ENCODE measurements around the gene CAPNS2.

DNA sequence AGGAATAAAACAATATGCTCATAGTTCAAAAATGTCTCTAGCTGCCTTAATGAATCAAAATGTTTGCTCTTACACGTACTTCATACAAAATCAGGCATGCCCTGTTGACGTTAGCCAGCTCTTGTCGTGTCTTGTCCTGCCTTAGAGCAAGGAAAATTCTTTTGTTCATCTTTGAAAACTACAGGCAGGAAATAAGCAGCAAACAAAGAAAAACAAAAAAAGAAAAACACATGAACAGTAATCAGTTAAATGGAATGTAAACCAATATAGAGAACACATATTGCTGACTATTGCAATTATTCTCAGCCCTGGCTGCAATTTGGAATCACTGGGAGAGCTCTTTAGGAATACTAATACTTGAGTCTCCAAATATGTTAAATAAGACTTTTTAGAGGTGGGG lies 1.7 kb downstream of the CAPNS2 start:
- TF ChIP-seq POLR2A (IDR thresholded peaks at IDR 0.05; ENCODE audit: borderline replicate concordance, extremely low read depth, insufficient read depth, insufficient read length): no peak
- no peak for TF ChIP-seq SIN3A (IDR thresholded peaks at IDR 0.05; ENCODE audit: low read depth)
- no peak for TF ChIP-seq CTCF (IDR thresholded peaks at IDR 0.05 in 2 of 3, conservative IDR thresholded peaks at IDR 0.05 in 1 of 3; ENCODE audit: borderline replicate concordance in 1 of 3, insufficient read depth in 1 of 3, low read depth in 2 of 3, low read length in 2 of 3)
- TF ChIP-seq, protein P1, sequence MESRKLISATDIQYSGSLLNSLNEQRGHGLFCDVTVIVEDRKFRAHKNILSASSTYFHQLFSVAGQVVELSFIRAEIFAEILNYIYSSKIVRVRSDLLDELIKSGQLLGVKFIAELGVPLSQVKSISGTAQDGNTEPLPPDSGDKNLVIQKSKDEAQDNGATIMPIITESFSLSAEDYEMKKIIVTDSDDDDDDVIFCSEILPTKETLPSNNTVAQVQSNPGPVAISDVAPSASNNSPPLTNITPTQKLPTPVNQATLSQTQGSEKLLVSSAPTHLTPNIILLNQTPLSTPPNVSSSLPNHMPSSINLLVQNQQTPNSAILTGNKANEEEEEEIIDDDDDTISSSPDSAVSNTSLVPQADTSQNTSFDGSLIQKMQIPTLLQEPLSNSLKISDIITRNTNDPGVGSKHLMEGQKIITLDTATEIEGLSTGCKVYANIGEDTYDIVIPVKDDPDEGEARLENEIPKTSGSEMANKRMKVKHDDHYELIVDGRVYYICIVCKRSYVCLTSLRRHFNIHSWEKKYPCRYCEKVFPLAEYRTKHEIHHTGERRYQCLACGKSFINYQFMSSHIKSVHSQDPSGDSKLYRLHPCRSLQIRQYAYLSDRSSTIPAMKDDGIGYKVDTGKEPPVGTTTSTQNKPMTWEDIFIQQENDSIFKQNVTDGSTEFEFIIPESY (IDR thresholded peaks at IDR 0.05; ENCODE audit: extremely low read depth, insufficient replicate concordance, low read length): no peak
- TF ChIP-seq, protein P2, sequence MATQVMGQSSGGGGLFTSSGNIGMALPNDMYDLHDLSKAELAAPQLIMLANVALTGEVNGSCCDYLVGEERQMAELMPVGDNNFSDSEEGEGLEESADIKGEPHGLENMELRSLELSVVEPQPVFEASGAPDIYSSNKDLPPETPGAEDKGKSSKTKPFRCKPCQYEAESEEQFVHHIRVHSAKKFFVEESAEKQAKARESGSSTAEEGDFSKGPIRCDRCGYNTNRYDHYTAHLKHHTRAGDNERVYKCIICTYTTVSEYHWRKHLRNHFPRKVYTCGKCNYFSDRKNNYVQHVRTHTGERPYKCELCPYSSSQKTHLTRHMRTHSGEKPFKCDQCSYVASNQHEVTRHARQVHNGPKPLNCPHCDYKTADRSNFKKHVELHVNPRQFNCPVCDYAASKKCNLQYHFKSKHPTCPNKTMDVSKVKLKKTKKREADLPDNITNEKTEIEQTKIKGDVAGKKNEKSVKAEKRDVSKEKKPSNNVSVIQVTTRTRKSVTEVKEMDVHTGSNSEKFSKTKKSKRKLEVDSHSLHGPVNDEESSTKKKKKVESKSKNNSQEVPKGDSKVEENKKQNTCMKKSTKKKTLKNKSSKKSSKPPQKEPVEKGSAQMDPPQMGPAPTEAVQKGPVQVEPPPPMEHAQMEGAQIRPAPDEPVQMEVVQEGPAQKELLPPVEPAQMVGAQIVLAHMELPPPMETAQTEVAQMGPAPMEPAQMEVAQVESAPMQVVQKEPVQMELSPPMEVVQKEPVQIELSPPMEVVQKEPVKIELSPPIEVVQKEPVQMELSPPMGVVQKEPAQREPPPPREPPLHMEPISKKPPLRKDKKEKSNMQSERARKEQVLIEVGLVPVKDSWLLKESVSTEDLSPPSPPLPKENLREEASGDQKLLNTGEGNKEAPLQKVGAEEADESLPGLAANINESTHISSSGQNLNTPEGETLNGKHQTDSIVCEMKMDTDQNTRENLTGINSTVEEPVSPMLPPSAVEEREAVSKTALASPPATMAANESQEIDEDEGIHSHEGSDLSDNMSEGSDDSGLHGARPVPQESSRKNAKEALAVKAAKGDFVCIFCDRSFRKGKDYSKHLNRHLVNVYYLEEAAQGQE (IDR thresholded peaks at IDR 0.05; ENCODE audit: low read depth): no peak
- no peak for TF ChIP-seq CEBPB (IDR thresholded peaks at IDR 0.05; ENCODE audit: low read depth)
- no peak for TF ChIP-seq EGR1 (IDR thresholded peaks at IDR 0.05; ENCODE audit: low read depth)
- no peak for TF ChIP-seq ZNF274 (IDR thresholded peaks at IDR 0.05; ENCODE audit: low read depth, low read length)
- TF ChIP-seq SP1 (IDR thresholded peaks at IDR 0.05; ENCODE audit: low read depth): no peak
- TF ChIP-seq ELF1 (IDR thresholded peaks at IDR 0.05; ENCODE audit: borderline replicate concordance, low read depth): no peak
- TF ChIP-seq ATF3 (IDR thresholded peaks at IDR 0.05): no peak
- TF ChIP-seq POLR2AphosphoS5 (IDR thresholded peaks at IDR 0.05; ENCODE audit: low read depth, low read length): no peak
- TF ChIP-seq, protein P3, sequence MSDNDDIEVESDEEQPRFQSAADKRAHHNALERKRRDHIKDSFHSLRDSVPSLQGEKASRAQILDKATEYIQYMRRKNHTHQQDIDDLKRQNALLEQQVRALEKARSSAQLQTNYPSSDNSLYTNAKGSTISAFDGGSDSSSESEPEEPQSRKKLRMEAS (IDR thresholded peaks at IDR 0.05): no peak

Measured in HCT116 (cell line).